ENCODE measurements around the gene NR1D1.

The NR1D1 gene

GRCh38 chr17:40097931-40098845 lies 2.2 kb downstream of the NR1D1 start:
- CTCF ChIA-PET = interaction anchor here (1.0 to 10.7 kb wide), 10 partner anchors 10 to 477 kb away, joined by 3 to 180 read pairs (median 4); partner anchors contain the start of genes PSMD3 and THRA
- TF ChIP-seq, protein P1, sequence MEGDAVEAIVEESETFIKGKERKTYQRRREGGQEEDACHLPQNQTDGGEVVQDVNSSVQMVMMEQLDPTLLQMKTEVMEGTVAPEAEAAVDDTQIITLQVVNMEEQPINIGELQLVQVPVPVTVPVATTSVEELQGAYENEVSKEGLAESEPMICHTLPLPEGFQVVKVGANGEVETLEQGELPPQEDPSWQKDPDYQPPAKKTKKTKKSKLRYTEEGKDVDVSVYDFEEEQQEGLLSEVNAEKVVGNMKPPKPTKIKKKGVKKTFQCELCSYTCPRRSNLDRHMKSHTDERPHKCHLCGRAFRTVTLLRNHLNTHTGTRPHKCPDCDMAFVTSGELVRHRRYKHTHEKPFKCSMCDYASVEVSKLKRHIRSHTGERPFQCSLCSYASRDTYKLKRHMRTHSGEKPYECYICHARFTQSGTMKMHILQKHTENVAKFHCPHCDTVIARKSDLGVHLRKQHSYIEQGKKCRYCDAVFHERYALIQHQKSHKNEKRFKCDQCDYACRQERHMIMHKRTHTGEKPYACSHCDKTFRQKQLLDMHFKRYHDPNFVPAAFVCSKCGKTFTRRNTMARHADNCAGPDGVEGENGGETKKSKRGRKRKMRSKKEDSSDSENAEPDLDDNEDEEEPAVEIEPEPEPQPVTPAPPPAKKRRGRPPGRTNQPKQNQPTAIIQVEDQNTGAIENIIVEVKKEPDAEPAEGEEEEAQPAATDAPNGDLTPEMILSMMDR (IDR thresholded peaks at IDR 0.05; ENCODE audit: control extremely low read depth, extremely low read depth, low read depth, missing control alignments) = no peak
- no peak for DNase-seq (ENCODE audit: extremely low spot score)
- POLR2A ChIA-PET = interaction anchor here (1.0 kb wide), 1 partner anchor 24 kb away, joined by 3 read pairs; the partner anchor contains the start of gene MSL1

GRCh38 chr17:40097087-40097486 lies 3.3 kb downstream of the NR1D1 start:
- TF ChIP-seq, protein P1 (IDR thresholded peaks at IDR 0.05; ENCODE audit: control extremely low read depth, extremely low read depth, low read depth, missing control alignments) = no peak
- ChIA-PET POLR2A (no interaction called here), CTCF (interaction anchor here (1.3 to 10.7 kb wide), 5 partner anchors 11 to 117 kb away, joined by 3 to 180 read pairs (median 25); partner anchors contain the start of gene PSMD3)
- DNase-seq (ENCODE audit: extremely low spot score) = no peak

GRCh38 chr17:40095944-40096791 lies 4.2 kb downstream of the NR1D1 start:
- ChIA-PET CTCF (interaction anchor here (1.3 to 10.7 kb wide), 5 partner anchors 10 to 116 kb away, joined by 3 to 180 read pairs (median 14); partner anchors contain the start of gene PSMD3), POLR2A (no interaction called here)
- peak; percentile 96 for DNase-seq (ENCODE audit: extremely low spot score)
- TF ChIP-seq, protein P1 (IDR thresholded peaks at IDR 0.05; ENCODE audit: control extremely low read depth, extremely low read depth, low read depth, missing control alignments) = no peak

DNA sequence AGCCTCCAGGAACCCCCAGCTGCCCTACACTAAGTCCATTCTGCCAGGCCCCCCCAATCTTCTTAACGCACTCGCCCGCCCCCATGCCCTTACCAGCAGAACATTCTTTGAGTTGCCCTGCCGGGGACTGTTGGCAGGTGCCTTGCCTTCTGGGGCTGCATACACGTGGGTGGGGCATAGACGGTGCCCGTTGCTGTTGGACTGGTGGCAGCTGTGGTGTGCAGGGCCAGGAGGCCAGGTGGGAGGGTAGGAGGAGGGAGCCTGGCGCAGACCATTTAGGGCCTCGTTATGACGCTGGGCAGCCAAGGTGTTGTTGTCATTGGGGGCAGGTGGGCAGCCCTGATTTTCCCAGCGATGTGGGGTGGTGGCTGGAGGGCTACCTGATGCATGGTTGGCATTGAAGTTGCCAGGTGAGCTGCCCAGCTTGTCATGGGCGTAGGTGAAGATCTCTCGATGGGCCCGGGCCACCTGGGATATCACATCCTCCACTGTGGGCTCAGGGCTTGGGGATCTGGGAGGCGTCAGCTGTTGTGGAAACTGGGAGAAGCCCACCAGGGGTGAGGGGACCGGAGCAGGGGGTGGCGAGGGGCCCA lies 4.9 kb downstream of the NR1D1 start:
- CTCF ChIA-PET = interaction anchor here (0.6 to 10.7 kb wide), 4 partner anchors 10 to 40 kb away, joined by 3 to 180 read pairs (median 8); no protein-coding TSS in a partner anchor
- POLR2A ChIA-PET = no interaction called here
- DNase-seq (ENCODE audit: extremely low spot score) = no peak
- TF ChIP-seq, protein P1 (IDR thresholded peaks at IDR 0.05; ENCODE audit: control extremely low read depth, extremely low read depth, low read depth, missing control alignments) = no peak

GRCh38 chr17:40094874-40095273 lies 5.5 kb downstream of the NR1D1 start:
- DNase-seq (ENCODE audit: extremely low spot score) = no peak
- ChIA-PET CTCF (interaction anchor here (0.6 to 10.7 kb wide), 4 partner anchors 9 to 40 kb away, joined by 3 to 180 read pairs (median 8); no protein-coding TSS in a partner anchor), POLR2A (no interaction called here)
- TF ChIP-seq, protein P1 (IDR thresholded peaks at IDR 0.05; ENCODE audit: control extremely low read depth, extremely low read depth, low read depth, missing control alignments) = no peak
